Measurements from ENCODE around the gene ERBB4. TPM values are rescaled to one million over a fixed set of nuclear protein-coding genes. Genes with fewer than 3 reads are reported as not detected.

The ERBB4 gene
- total RNA-seq, 6 donors from 2014 or later = 3.3 to 24.2 (median 11.7) TPM

GRCh38 chr2:212379103-212379502 is 159.5 kb downstream of the ERBB4 start:
- WGBS, 2 donors = 55 to 67% methylated on average over 3 of the region's 3 CpGs
- Histone ChIP-seq H3K4me3 (no peak overlapping the region), H3K36me3 (no peaks in the 10 kb centered on the region), H3K9me3 (peaks cover 0 to 3% (median 0%) of the 10 kb centered on the region in 4 donors), H3K4me1 (no peaks in the 10 kb centered on the region), H3K27me3 (no peaks in the 10 kb centered on the region), H3K27ac (no peak overlapping the region)
- DNase-seq (no peak), ATAC-seq (ENCODE audit: low FRiP score in 2 of 2) (no peak)
- TF ChIP-seq EP300 (IDR thresholded peaks at IDR 0.05) (no peak), CTCF (IDR thresholded peaks at IDR 0.05) (no peak), POLR2A (IDR thresholded peaks at IDR 0.05) (no peak), POLR2AphosphoS5 (IDR thresholded peaks at IDR 0.05) (no peak)

GRCh38 chr2:212367431-212367830 is 171.2 kb downstream of the ERBB4 start:
- Histone ChIP-seq H3K9me3 (no peaks in the 10 kb centered on the region), H3K27me3 (no peaks in the 10 kb centered on the region), H3K36me3 (no peaks in the 10 kb centered on the region), H3K27ac (no peak overlapping the region), H3K4me1 (no peaks in the 10 kb centered on the region), H3K4me3 (no peak overlapping the region)
- ATAC-seq (ENCODE audit: low FRiP score in 2 of 2) = no peak
- no peak for TF ChIP-seq CTCF (IDR thresholded peaks at IDR 0.05)
- no peak for TF ChIP-seq POLR2AphosphoS5 (IDR thresholded peaks at IDR 0.05)
- no peak for TF ChIP-seq POLR2A (IDR thresholded peaks at IDR 0.05)
- TF ChIP-seq EP300 (IDR thresholded peaks at IDR 0.05) = no peak
- WGBS, 2 donors = 57 to 71% methylated on average over 1 of the region's 1 CpG
- no peak for DNase-seq

DNA sequence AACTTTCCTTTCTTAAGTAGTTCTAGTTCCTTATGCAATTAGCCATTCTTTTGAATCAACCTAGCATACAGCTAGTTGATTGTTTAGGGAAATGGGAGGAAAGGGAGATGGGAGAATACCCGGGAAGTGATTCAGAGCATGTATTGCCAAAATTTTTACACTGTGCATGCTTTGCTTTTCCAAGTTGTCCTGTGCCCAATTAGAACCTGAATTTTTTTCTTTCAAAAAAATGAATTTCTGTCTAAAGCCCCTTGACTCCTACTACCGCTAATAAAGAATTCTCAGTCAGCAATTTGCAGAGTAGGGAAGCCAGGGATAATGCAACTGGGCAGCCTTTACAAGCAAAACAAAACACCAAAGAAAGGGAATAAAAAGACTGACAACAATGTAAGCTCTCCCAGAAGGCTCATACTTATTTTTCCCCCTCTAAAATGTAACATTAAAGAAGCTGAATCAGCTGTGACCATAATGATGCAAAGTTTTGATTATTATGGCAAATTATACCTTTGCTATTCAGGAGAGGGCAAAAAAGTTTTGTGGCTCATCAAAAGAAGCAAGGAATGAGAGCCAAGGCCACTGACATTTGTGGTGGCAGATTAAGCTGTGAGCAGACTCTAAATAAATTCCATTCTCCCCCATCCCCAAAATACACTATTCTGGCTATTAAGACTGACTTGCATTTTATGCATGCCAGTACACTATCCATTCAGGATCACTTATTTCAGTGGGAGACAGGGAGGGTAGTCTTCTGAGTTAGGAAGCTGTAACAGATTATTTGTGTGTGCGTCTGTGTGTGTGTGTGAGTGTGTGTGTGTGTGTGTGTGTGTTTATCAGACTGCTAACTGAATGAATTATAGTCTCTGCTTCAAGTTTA is 174.3 kb downstream of the ERBB4 start:
- no peak overlapping the region for H3K27ac ChIP-seq
- H3K4me1 ChIP-seq = no peaks in the 10 kb centered on the region
- no peaks in the 10 kb centered on the region for H3K9me3 ChIP-seq
- H3K36me3 ChIP-seq = no peaks in the 10 kb centered on the region
- DNase-seq (no peak), ATAC-seq (ENCODE audit: low FRiP score in 2 of 2) (no peak)
- TF ChIP-seq CTCF (IDR thresholded peaks at IDR 0.05) = no peak
- no peak for TF ChIP-seq EP300 (IDR thresholded peaks at IDR 0.05)
- TF ChIP-seq POLR2AphosphoS5 (IDR thresholded peaks at IDR 0.05) = no peak
- no peak overlapping the region for H3K4me3 ChIP-seq
- H3K27me3 ChIP-seq = no peaks in the 10 kb centered on the region
- WGBS, 2 donors = 57 to 63% methylated on average over 3 of the region's 3 CpGs

GRCh38 chr2:212361174-212361756 is 177.3 kb downstream of the ERBB4 start:
- DNase-seq = no peak
- Histone ChIP-seq H3K4me1 (no peaks in the 10 kb centered on the region), H3K9me3 (no peaks in the 10 kb centered on the region), H3K27ac (no peak overlapping the region), H3K36me3 (no peaks in the 10 kb centered on the region), H3K4me3 (no peak overlapping the region), H3K27me3 (no peaks in the 10 kb centered on the region)
- ATAC-seq (ENCODE audit: low FRiP score in 2 of 2) = no peak
- TF ChIP-seq EP300 (IDR thresholded peaks at IDR 0.05) (no peak), CTCF (IDR thresholded peaks at IDR 0.05) (no peak), POLR2AphosphoS5 (IDR thresholded peaks at IDR 0.05) (no peak), POLR2A (IDR thresholded peaks at IDR 0.05) (no peak)
- 73 to 78% methylated on average over 1 of the region's 1 CpG for WGBS, 2 donors
